Measurements from ENCODE around the gene KIF4A.

The KIF4A gene

GRCh38 chrX:70247252-70247651, 42.7 kb upstream of the KIF4A start:
- H3K4me3 Mint-ChIP-seq, result no peak overlapping the region
- H3K9me3 Mint-ChIP-seq, result peaks cover 36% of the 10 kb centered on the region
- peaks cover 4% of the 10 kb centered on the region for H3K27me3 Mint-ChIP-seq (ENCODE audit: low read depth, poor library complexity)
- H3K4me1 Mint-ChIP-seq, result no peaks in the 10 kb centered on the region
- DNase-seq, result no peak
- no peak overlapping the region for H3K27ac Mint-ChIP-seq
- H3K36me3 Mint-ChIP-seq (ENCODE audit: low read depth), result no peaks in the 10 kb centered on the region
- no peak for TF ChIP-seq CTCF (IDR thresholded peaks at IDR 0.05)

- H3K36me3 Mint-ChIP-seq (ENCODE audit: low read depth), result peaks cover 7% of the 10 kb centered on the region
- no peak for DNase-seq
- peaks cover 55% of the 10 kb centered on the region for H3K9me3 Mint-ChIP-seq
- no peak overlapping the region for H3K27ac Mint-ChIP-seq
- peaks cover 10% of the 10 kb centered on the region for H3K27me3 Mint-ChIP-seq (ENCODE audit: low read depth, poor library complexity)
- no peak for TF ChIP-seq CTCF (IDR thresholded peaks at IDR 0.05)
- H3K4me1 Mint-ChIP-seq, result peaks cover 12% of the 10 kb centered on the region
- H3K4me3 Mint-ChIP-seq, result no peak overlapping the region
Measured at GRCh38 chrX:70252491-70252890, 37.4 kb upstream of the KIF4A start.

GRCh38 chrX:70253377-70254062, 36.4 kb upstream of the KIF4A start:
- no peak overlapping the region for H3K27ac Mint-ChIP-seq
- peaks cover 13% of the 10 kb centered on the region for H3K4me1 Mint-ChIP-seq
- H3K36me3 Mint-ChIP-seq (ENCODE audit: low read depth), result peaks cover 7% of the 10 kb centered on the region
- no peak overlapping the region for H3K4me3 Mint-ChIP-seq
- H3K27me3 Mint-ChIP-seq (ENCODE audit: low read depth, poor library complexity), result peaks cover 10% of the 10 kb centered on the region
- H3K9me3 Mint-ChIP-seq, result peaks cover 56% of the 10 kb centered on the region
- no peak for DNase-seq
- no peak for TF ChIP-seq CTCF (IDR thresholded peaks at IDR 0.05)

GRCh38 chrX:70254063-70254400, 35.9 kb upstream of the KIF4A start:
- H3K36me3 Mint-ChIP-seq (ENCODE audit: low read depth), result peaks cover 7% of the 10 kb centered on the region
- no peak overlapping the region for H3K27ac Mint-ChIP-seq
- H3K9me3 Mint-ChIP-seq, result peaks cover 55% of the 10 kb centered on the region
- peaks cover 10% of the 10 kb centered on the region for H3K27me3 Mint-ChIP-seq (ENCODE audit: low read depth, poor library complexity)
- no peak for TF ChIP-seq CTCF (IDR thresholded peaks at IDR 0.05)
- H3K4me1 Mint-ChIP-seq, result peaks cover 13% of the 10 kb centered on the region
- DNase-seq, result no peak
- H3K4me3 Mint-ChIP-seq, result no peak overlapping the region

- Mint-ChIP-seq H3K36me3 (ENCODE audit: low read depth) (peaks cover 7% of the 10 kb centered on the region), H3K9me3 (peaks cover 57% of the 10 kb centered on the region), H3K27me3 (ENCODE audit: low read depth, poor library complexity) (peaks cover 10% of the 10 kb centered on the region), H3K4me1 (peaks cover 13% of the 10 kb centered on the region), H3K27ac (no peak overlapping the region), H3K4me3 (no peak overlapping the region)
- TF ChIP-seq CTCF (IDR thresholded peaks at IDR 0.05), result no peak
- DNase-seq, result no peak
Measured at GRCh38 chrX:70254909-70255308, 35.0 kb upstream of the KIF4A start.

- Mint-ChIP-seq H3K4me1 (peaks cover 13% of the 10 kb centered on the region), H3K9me3 (peaks cover 55% of the 10 kb centered on the region), H3K27ac (no peak overlapping the region), H3K4me3 (no peak overlapping the region), H3K36me3 (ENCODE audit: low read depth) (peaks cover 7% of the 10 kb centered on the region), H3K27me3 (ENCODE audit: low read depth, poor library complexity) (peaks cover 10% of the 10 kb centered on the region)
- no peak for TF ChIP-seq CTCF (IDR thresholded peaks at IDR 0.05)
- no peak for DNase-seq
Measured at GRCh38 chrX:70255452-70255851, 34.5 kb upstream of the KIF4A start.

All from nephron progenitor cell (in vitro differentiated cells).